ENCODE results near the gene KCTD15. TPM values are rescaled to one million over a fixed set of nuclear protein-coding genes. Genes with fewer than 3 reads are reported as not detected.

The KCTD15 gene
- total RNA-seq, 3 donors from 2014 or later, result 8.0 to 42.3 (median 10.1) TPM

DNA sequence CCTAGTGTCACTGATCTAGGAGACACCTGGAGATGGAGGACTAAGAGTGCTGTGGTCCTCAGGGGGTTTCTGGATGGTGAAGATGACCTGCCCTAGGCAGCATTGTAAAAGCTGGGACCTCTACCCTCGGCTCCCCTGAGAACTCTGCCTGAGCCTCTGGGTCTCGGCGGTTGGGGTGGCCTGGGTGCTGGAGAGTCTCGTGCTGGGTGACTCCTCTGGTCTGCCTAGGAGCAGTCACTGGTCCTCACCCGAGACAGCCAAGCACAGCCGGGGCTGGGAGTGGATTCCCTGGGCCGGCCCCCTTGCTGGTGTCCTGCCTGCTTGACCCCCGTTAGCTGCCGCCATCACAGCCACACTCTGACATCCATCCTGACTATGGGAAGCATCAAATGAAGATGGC lies 6.7 kb downstream of the KCTD15 start:
- Histone ChIP-seq H3K4me3 (no peak overlapping the region), H3K9me3 (no peaks in the 10 kb centered on the region), H3K4me1 (ENCODE audit: low read depth) (peaks cover 29% of the 10 kb centered on the region), H3K36me3 (ENCODE audit: low read depth) (no peaks in the 10 kb centered on the region)
- no peak for ATAC-seq
- intact Hi-C loops (cut with DNase I, micrococcal nuclease), result no loop called here
- TF ChIP-seq, protein P1, sequence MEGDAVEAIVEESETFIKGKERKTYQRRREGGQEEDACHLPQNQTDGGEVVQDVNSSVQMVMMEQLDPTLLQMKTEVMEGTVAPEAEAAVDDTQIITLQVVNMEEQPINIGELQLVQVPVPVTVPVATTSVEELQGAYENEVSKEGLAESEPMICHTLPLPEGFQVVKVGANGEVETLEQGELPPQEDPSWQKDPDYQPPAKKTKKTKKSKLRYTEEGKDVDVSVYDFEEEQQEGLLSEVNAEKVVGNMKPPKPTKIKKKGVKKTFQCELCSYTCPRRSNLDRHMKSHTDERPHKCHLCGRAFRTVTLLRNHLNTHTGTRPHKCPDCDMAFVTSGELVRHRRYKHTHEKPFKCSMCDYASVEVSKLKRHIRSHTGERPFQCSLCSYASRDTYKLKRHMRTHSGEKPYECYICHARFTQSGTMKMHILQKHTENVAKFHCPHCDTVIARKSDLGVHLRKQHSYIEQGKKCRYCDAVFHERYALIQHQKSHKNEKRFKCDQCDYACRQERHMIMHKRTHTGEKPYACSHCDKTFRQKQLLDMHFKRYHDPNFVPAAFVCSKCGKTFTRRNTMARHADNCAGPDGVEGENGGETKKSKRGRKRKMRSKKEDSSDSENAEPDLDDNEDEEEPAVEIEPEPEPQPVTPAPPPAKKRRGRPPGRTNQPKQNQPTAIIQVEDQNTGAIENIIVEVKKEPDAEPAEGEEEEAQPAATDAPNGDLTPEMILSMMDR (IDR thresholded peaks at IDR 0.05), result no peak
- no peak for DNase-seq

DNA sequence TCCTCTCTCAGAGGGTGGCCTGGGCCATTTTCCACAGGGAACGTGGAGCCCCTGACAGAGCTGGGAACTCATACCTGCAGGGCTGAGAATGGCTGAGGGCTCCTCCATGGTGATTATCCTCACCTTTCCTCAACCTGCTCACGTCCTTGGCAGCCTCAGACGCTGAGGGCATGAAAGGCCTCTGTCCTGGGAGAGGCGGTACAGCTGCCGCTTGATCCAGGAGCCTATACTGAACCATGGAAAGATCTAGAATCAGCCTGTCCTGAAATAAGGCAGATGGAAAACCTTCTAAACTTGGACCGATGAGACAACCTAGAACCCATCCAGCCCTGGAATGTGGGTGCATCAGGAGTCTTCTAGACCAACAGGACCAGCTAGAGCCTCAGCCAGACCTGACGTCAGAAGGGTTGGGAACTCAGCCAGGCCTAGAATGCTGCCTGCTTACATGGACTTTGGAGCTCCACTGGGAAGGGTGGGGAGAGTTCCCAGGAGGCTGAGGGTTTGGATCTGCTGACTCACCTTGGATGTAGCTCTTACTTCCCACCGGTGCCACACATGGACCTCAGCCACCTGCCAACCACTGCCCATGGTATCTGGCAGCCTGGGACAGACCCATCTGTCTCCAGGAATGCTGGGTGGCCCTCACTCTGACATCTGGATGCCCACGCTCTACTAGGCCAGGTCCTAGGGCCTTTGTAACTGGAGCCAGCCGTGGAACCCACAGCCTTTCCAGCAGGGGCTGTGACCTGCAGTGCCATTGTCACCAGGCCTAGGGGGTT lies 7.5 kb downstream of the KCTD15 start:
- TF ChIP-seq, protein P1 (IDR thresholded peaks at IDR 0.05), result no peak
- H3K9me3 ChIP-seq, result no peaks in the 10 kb centered on the region
- intact Hi-C loops (cut with DNase I, micrococcal nuclease), result no loop called here
- no peak overlapping the region for H3K4me3 ChIP-seq
- peak; percentile 86 to 97 (median 92) for DNase-seq
- peaks cover 29% of the 10 kb centered on the region for H3K4me1 ChIP-seq (ENCODE audit: low read depth)
- ATAC-seq, result peak; percentile 95
- H3K36me3 ChIP-seq (ENCODE audit: low read depth), result no peaks in the 10 kb centered on the region

DNA sequence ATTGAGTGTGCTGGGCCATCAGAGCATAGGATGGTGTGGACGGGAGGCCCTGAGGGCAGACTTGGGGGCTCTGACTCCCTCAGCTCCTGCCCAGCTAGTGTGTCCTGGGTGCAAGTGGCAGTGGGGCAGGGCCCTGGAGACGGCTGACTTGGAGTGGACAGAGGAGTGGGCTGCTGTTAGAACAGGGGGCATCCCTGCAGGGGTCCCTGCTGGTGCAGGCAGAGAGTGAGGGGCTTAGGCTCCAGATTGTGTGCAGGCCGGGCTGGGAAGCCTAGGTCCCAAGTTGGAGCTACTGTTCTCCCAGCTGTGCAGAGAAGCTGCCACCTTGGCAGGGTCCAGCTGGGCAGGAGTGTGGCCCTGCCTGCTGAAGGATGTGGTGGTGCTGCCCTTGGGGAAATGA lies 8.6 kb downstream of the KCTD15 start:
- Histone ChIP-seq H3K4me3 (no peak overlapping the region), H3K4me1 (ENCODE audit: low read depth) (peaks cover 29% of the 10 kb centered on the region), H3K36me3 (ENCODE audit: low read depth) (no peaks in the 10 kb centered on the region), H3K9me3 (no peaks in the 10 kb centered on the region)
- ATAC-seq (no peak), DNase-seq (no peak)
- intact Hi-C loops (cut with DNase I, micrococcal nuclease), result no loop called here
- TF ChIP-seq, protein P1 (IDR thresholded peaks at IDR 0.05), result no peak

DNA sequence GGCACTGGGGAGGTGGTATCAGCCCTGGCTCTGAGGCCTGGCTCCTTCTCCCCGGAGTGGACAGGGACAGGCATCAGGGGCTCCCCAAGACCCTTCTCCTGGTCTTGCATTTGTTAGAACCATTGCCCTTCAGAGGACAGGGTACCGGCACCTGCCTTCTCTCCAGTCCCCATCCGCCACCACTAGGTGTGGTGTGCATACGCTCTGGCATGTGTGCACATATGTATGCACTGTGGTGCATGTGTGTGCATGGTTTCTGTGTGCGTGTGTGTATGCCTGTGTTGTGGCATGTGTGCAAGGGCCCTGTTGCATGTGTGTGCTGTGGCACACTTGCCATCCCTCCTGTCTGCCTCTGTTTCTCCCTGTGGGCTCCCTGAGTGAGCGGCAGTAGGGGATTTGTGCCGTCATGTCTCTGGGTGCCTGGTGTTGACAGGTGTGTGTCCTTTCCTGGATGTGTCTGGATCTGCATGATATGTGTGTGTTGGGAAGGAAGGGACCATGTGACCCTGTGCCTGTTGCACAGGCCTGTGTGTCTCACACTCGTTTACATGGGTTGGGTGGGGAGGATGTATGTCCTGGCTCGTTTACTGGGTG lies 9.3 kb downstream of the KCTD15 start:
- TF ChIP-seq, protein P1 (IDR thresholded peaks at IDR 0.05), result no peak
- H3K36me3 ChIP-seq (ENCODE audit: low read depth), result no peaks in the 10 kb centered on the region
- ATAC-seq (no peak), DNase-seq (no peak)
- no peaks in the 10 kb centered on the region for H3K9me3 ChIP-seq
- H3K4me1 ChIP-seq (ENCODE audit: low read depth), result peaks cover 29% of the 10 kb centered on the region
- no peak overlapping the region for H3K4me3 ChIP-seq
- intact Hi-C loops (cut with DNase I, micrococcal nuclease), result no loop called here

DNA sequence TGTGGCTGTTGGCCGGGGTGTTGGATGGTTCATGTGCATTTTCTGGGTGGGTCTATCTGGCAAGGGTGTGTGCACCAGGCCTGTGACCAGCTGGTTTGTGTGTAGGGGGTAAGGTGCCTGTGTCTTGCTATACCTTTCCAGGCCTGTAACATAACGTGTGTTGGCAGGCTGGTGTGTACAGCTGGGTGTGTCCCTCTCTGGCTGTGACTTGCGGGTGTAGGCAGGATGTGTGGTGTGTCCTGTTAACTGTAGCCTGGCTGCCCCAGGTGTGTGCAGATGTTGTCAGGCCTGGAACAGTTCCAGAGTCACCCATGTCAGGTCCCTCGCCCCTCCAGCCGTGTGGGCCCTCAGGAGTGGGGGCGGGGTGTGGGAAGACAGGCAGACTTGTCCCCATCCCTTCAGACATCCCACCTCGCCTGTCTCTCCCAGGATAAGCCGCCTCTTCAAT lies 9.8 kb downstream of the KCTD15 start:
- no peaks in the 10 kb centered on the region for H3K36me3 ChIP-seq (ENCODE audit: low read depth)
- intact Hi-C loops (cut with DNase I, micrococcal nuclease), result no loop called here
- H3K4me1 ChIP-seq (ENCODE audit: low read depth), result peaks cover 29% of the 10 kb centered on the region
- DNase-seq, result peak in 2 of 3 donors; percentile 66 to 67
- TF ChIP-seq, protein P1 (IDR thresholded peaks at IDR 0.05), result no peak
- ATAC-seq, result peak; percentile 72
- H3K9me3 ChIP-seq, result no peaks in the 10 kb centered on the region
- no peak overlapping the region for H3K4me3 ChIP-seq

All from mucosa of descending colon (tissue), 3 donors.